Measurements from ENCODE around the gene POLR2F.

DNA sequence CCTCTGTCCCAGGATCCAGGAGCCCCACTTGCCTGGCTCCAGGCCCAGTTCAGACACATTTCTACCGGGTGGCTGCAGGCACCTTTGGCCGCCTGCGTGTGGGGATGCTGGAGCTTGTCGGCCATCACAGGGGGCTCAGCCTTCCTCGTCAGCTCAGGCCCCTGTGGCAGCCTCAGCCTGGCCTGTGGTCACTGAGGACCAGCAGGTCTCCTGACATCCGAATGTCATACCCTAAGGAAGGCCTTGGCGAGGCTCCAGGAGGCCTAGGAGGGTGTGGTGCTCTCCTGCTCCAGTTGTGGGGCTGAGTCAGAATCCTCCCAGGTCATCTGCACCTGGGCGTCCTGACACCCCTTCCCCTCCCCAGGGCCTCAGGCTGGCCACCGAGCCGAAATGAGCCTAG is 45.7 kb downstream of the POLR2F start:
- TF ChIP-seq POLR2A (IDR thresholded peaks at IDR 0.05; ENCODE audit: low read length) (no peak), GATA1 (IDR thresholded peaks at IDR 0.05; ENCODE audit: low read depth, low read length) (no peak)

Measured in erythroblast (primary cell).